ENCODE measurements around the gene IFI27.
"Not testable (repeated sequence)": the region's sequence is repeated elsewhere in the genome, so short reads cannot be mapped to it uniquely, and the experiment has no call there.

The IFI27 gene

GRCh38 chr14:94144765-94145164, 34.2 kb downstream of the IFI27 start:
- no peaks in the 10 kb centered on the region for H3K36me3 ChIP-seq (ENCODE audit: control insufficient read depth, insufficient read depth, low read length)
- DNase-seq (ENCODE audit: extremely low read depth, insufficient read length): no peak
- no peak for TF ChIP-seq CTCF (IDR thresholded peaks at IDR 0.05; ENCODE audit: insufficient read depth, low read length, poor library complexity, severe bottlenecking)

GRCh38 chr14:94145902-94146527, 35.5 kb downstream of the IFI27 start:
- Histone ChIP-seq H3K36me3 (ENCODE audit: control insufficient read depth, insufficient read depth, low read length) (no peaks in the 10 kb centered on the region), H3K4me3 (replicated peaks; ENCODE audit: low read depth, low read length) (no peak overlapping the region), H3K27me3 (replicated peaks; ENCODE audit: control insufficient read depth, insufficient read depth, low read length) (no peaks in the 10 kb centered on the region)
- TF ChIP-seq CTCF (IDR thresholded peaks at IDR 0.05; ENCODE audit: insufficient read depth, low read length, poor library complexity, severe bottlenecking): no peak
- DNase-seq (ENCODE audit: extremely low read depth, insufficient read length): no peak

More at GRCh38 chr14:94144765-94145164, 34.2 kb downstream of the IFI27 start:
- no peak overlapping the region for H3K4me3 ChIP-seq (replicated peaks; ENCODE audit: low read depth, low read length)
- H3K27me3 ChIP-seq (replicated peaks; ENCODE audit: control insufficient read depth, insufficient read depth, low read length): no peaks in the 10 kb centered on the region

- no peak overlapping the region for H3K4me3 ChIP-seq (replicated peaks; ENCODE audit: low read depth, low read length)
- DNase-seq (ENCODE audit: extremely low read depth, insufficient read length): no peak
- TF ChIP-seq CTCF (IDR thresholded peaks at IDR 0.05; ENCODE audit: insufficient read depth, low read length, poor library complexity, severe bottlenecking): no peak
- peaks cover 1% of the 10 kb centered on the region; the same call in 1 of the 2 replicates for H3K27me3 ChIP-seq (replicated peaks; ENCODE audit: control insufficient read depth, insufficient read depth, low read length)
- no peaks in the 10 kb centered on the region for H3K36me3 ChIP-seq (ENCODE audit: control insufficient read depth, insufficient read depth, low read length)
Measured at GRCh38 chr14:94152676-94153075, 42.1 kb downstream of the IFI27 start.

GRCh38 chr14:94153750-94154342, 43.3 kb downstream of the IFI27 start:
- no peak overlapping the region for H3K4me3 ChIP-seq (replicated peaks; ENCODE audit: low read depth, low read length)
- peaks cover 1% of the 10 kb centered on the region; the same call in 1 of the 2 replicates for H3K27me3 ChIP-seq (replicated peaks; ENCODE audit: control insufficient read depth, insufficient read depth, low read length)
- DNase-seq (ENCODE audit: extremely low read depth, insufficient read length): no peak
- TF ChIP-seq CTCF (IDR thresholded peaks at IDR 0.05; ENCODE audit: insufficient read depth, low read length, poor library complexity, severe bottlenecking): no peak
- H3K36me3 ChIP-seq (ENCODE audit: control insufficient read depth, insufficient read depth, low read length): no peaks in the 10 kb centered on the region

- not testable (repeated sequence) for H3K27me3 ChIP-seq (replicated peaks; ENCODE audit: control insufficient read depth, insufficient read depth, low read length); H3K36me3 ChIP-seq (ENCODE audit: control insufficient read depth, insufficient read depth, low read length); DNase-seq (ENCODE audit: extremely low read depth, insufficient read length); H3K4me3 ChIP-seq (replicated peaks; ENCODE audit: low read depth, low read length)
Measured at GRCh38 chr14:94156143-94156542, 45.6 kb downstream of the IFI27 start.

GRCh38 chr14:94157197-94157596, 46.7 kb downstream of the IFI27 start:
- H3K27me3 ChIP-seq (replicated peaks; ENCODE audit: control insufficient read depth, insufficient read depth, low read length): peaks cover 1% of the 10 kb centered on the region; the same call in 1 of the 2 replicates

More at GRCh38 chr14:94157197-94157596, 46.7 kb downstream of the IFI27 start:
- H3K36me3 ChIP-seq (ENCODE audit: control insufficient read depth, insufficient read depth, low read length): no peaks in the 10 kb centered on the region
- H3K4me3 ChIP-seq (replicated peaks; ENCODE audit: low read depth, low read length): no peak overlapping the region
- DNase-seq (ENCODE audit: extremely low read depth, insufficient read length): no peak
- TF ChIP-seq CTCF (IDR thresholded peaks at IDR 0.05; ENCODE audit: insufficient read depth, low read length, poor library complexity, severe bottlenecking): no peak

All from GM06990 (cell line).